GM18873 (cell line): ENCODE measurements around the gene RTL9.
"Not testable (repeated sequence)": the region's sequence is repeated elsewhere in the genome, so short reads cannot be mapped to it uniquely, and the experiment has no call there.

ENCODE experiments used
- ATAC-seq: cut with Tn5 transposase; IDR thresholded peaks from one replicate; pipeline ENCODE4 v1.9.1; 2021; ENCODE audit warnings: mild to moderate bottlenecking, moderate library complexity, moderate number of reproducible peaks; ENCODE audit not compliant: unreplicated experiment, low FRiP score

The RTL9 gene

DNA sequence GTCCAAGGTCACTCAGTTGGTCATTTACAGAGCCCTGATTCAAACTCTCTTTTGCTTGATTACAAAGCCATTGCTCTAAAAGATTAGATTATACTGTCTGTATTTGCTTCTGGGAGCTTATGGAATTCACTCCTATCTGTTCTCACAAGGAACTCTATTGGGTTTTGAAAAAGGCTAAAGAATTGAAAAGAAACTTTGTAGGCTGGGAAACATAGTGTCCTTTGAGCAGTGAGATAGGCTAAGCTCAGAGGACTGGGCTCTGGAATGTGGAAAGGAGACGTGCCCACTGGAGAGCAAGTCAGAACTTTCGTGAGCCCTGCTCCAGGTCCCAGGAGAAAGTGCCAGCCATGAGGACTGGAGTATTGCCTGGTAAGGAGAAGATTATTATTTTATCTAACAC, at the start of gene RTL9:
RTL9 (plus strand) TSS at position 301 of the 400 bp plus-strand sequence. CDS start 91,770 bp downstream, outside the sequence.
- no peak for ATAC-seq

- ATAC-seq, result no peak
Observed at GRCh38 chrX:110310000-110310790, 48.5 kb upstream of the RTL9 start.

GRCh38 chrX:110310896-110311295, 47.8 kb upstream of the RTL9 start:
- peak; percentile 77 for ATAC-seq

GRCh38 chrX:110311437-110312230, 47.0 kb upstream of the RTL9 start:
- no peak for ATAC-seq

- ATAC-seq, result no peak
Observed at GRCh38 chrX:110315551-110315950, 43.1 kb upstream of the RTL9 start.

GRCh38 chrX:110316351-110317060, 42.1 kb upstream of the RTL9 start:
- no peak for ATAC-seq

DNA sequence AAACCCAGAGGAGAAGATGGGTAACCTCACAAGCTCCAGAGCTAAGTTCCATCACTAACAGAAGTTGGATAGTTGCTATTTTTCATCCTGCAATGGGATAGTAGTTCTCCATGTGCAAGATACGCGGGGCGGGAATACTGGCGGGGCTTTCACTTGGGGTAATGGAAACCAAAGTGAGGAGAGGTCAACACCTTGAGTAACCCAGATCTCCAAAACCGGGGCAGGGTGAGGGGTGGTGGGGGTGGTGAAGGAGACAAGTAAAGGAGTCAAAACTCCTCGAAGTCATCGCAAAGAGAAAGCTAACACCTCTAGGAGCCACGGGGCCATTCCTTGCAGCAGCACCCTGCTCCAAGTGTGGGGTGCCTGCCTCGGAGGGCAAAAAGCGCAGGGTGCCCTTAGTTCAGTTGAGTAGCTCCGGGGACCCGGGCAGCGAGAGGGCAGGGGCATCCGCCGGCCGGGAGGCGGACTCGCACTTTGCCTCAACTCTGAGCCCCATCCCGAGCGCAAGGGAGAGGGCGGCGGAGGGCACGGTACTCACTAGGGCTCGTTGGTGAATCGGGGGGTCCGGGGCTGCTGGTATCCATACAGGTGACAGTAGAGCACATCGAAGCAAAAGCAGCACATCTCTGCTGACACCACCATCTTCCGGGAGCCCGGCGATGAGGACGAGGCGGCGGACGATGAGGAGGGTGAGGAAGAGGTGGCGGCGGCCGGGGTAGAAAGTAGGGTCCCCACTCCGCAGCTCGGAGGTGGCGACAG, 41.4 kb upstream of the RTL9 start:
- ATAC-seq, result peak; percentile 8

- ATAC-seq, result peak; percentile 51
Observed at GRCh38 chrX:110317820-110318663, 40.6 kb upstream of the RTL9 start, which contains the start of gene AMMECR1. Gene AMMECR1, minus strand, starts transcription at chrX:110318085. Its CDS starts 14 bp downstream, at chrX:110318071.

DNA sequence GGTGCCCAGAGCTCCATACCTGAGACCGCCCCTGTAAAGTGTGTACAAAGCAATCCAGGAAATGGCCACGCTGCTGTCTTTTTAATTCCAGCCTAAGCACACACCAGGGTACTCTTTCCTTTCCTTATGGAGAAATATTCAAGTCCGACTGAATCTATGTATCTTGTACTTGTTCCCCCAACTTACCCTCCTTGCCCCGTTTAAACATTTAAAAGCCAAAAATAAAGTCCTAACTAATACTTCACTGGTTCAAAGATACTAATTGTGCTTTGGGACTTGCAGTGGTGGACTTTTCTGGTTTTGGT, 40.0 kb upstream of the RTL9 start:
- ATAC-seq, result no peak

DNA sequence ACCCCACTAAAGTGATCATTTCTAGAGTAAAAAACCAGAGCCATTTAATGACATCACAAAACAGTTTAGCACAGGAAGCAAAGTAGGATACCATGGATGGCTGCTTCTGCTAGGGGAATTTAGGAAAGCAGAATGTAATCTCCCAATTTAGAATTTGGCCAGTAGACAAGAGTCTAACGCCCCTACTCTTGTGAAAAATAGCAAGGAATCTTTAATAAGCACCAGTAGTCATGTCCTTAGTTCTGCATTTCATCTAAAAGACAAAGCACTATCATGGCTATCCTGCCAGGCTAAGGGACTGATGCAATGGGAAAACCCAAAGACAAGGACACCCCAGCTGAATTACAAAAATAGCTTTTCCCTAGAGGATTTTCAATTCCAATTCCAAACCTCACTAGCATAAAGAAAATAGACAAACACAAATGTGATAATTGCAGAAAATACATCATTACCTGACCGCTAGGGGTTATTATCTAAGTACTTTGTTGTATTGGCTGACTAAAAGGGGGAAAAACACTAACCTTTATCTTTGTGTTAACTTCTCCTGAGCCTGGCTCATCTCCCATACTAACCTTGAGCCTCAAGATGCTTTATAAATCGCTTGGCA, 38.2 kb upstream of the RTL9 start:
- no peak for ATAC-seq

GRCh38 chrX:110321081-110321480, 37.6 kb upstream of the RTL9 start:
- ATAC-seq, result no peak

GRCh38 chrX:110321670-110322069, 37.0 kb upstream of the RTL9 start:
- no peak for ATAC-seq

DNA sequence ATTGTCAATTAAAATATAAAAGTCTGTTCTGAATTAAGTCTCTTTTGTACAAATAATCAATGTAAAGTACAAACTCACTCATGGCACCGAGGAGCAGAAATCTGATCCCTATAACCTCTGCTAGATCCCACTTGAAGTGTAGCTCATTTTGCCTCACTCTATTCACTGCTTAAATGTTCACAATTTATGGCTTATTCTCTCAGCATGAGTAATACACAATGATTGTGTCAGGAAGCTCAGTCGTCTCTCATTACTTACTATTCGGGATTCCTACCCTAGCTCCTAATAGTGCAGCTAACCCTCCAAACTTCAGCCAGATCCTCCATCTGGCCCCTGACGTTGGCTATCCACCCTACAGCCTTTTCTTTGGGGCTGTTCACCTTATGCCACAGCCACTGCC, 36.0 kb upstream of the RTL9 start:
- no peak for ATAC-seq

- no peak for ATAC-seq
Observed at GRCh38 chrX:110326712-110327111, 31.9 kb upstream of the RTL9 start.

- ATAC-seq, result no peak
Observed at GRCh38 chrX:110327336-110327735, 31.3 kb upstream of the RTL9 start.

- not testable (repeated sequence) for ATAC-seq
Observed at GRCh38 chrX:110328613-110329012, 30.0 kb upstream of the RTL9 start.

DNA sequence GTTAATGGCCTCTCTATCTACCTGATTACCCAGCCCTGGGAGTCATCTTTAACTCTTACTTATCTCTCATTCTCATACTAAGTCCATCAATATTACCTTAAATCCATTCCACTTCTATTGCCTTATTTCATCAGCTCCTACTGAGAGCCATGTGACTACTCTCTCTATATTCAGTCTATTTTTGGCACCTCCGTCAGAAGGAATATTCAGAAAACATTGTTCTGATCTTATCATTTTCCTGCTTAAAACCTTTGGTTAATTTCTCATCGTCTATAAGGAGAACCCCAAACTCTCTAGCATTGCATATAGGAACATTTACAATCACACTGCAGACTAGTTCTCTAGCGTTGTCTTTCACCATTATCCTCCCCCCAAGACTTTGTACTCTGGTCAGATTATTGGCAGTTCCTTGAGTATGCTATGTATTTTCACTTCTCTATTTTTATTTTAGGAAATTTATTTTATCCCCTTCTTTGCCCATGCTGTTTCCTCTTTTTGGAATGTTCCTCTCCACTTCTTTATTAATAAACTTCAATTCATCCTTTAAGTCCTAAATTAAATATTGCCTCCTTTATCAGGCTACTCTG, 27.1 kb upstream of the RTL9 start:
- no peak for ATAC-seq

- not testable (repeated sequence) for ATAC-seq
Observed at GRCh38 chrX:110333458-110333857, 25.2 kb upstream of the RTL9 start.

GRCh38 chrX:110338935-110339334, 19.7 kb upstream of the RTL9 start:
- ATAC-seq, result no peak
